HCT116 (cell line): ENCODE data around the gene ICAM2. TPM values are rescaled to one million over a fixed set of nuclear protein-coding genes. Genes with fewer than 3 reads are reported as not detected.

Experiments
- ATAC-seq: fragments of 200-7000 bp; cut with Tn5 transposase; 2 replicates; pipeline ENCODE4 v1.9.1; 2020; ENCODE audit warnings: mild to moderate bottlenecking, moderate library complexity
- BruUV-seq: library from RNA; stranded (reverse); fragments of 400-500 nt; replicated peaks from 2 replicates; lab custom pipeline; 2021; lab: Mats Ljungman, UMichigan
- CTCF ChIA-PET: fragments of 300-600 bp; sonication (Branson Sonifier 250); formaldehyde crosslinking; loops from one replicate; lab custom pipeline; 2021; ENCODE audit warnings: antibody characterized with exemption; lab: Charles Lee
- POLR2A ChIA-PET: fragments of 300-600, 350-600 bp; sonication (Branson Sonifier 250); formaldehyde crosslinking; loops from one replicate; lab custom pipeline; 2021; ENCODE audit warnings: antibody characterized with exemption; lab: Charles Lee
- RAD21 ChIA-PET, 2 experiments: fragments of 300-600 bp; sonication (Branson Sonifier 250); formaldehyde crosslinking; loops; one replicate each; lab custom pipeline; 2023; ENCODE audit warnings: low total read pairs in 2 of 2; ENCODE audit not compliant: uncharacterized antibody in 2 of 2, unreplicated experiment in 2 of 2, low non-redundant PET in 1 of 2; lab: Charles Lee
- DNase-seq: peaks from one replicate; pipeline ENCODE4 v3.0.0-alpha.2; 2010; ENCODE audit warnings: low read depth, low spot score
- H2AFZ ChIP-seq: fragments of 200-600 bp; shearing (Covaris generic), sonication (generic); 2 replicates; pipeline ENCODE4 v1.6.1; 2017; ENCODE audit warnings: low read depth, mixed run types, mixed read lengths, antibody characterized with exemption, low read length; ENCODE audit not compliant: poor library complexity, severe bottlenecking
- H3K27ac ChIP-seq: 2 replicates; pipeline ENCODE4 v1.5.1; 2012; ENCODE audit warnings: low read depth, low read length
- H3K27me3 ChIP-seq: fragments of 200-600 bp; sonication (generic); 2 replicates; pipeline ENCODE4 v1.6.1; 2016; ENCODE audit warnings: mixed run types, low read length, mixed read lengths; ENCODE audit not compliant: insufficient read depth
- H3K36me3 ChIP-seq, 2 experiments: fragments of 200-500 bp in 1 of 2; fragments of 200-600 bp in 1 of 2; sonication (Bioruptor generic) in 1 of 2; sonication (generic) in 1 of 2; 2 replicates each; pipeline versions ENCODE4 v1.5.1 to v1.6.1; 2014 to 2016; ENCODE audit warnings: low read length in 2 of 2, inconsistent platforms in 1 of 2, mixed read lengths in 1 of 2, mixed run types in 1 of 2; ENCODE audit not compliant: insufficient read depth in 2 of 2, control insufficient read depth in 1 of 2
- H3K4me1 ChIP-seq, 2 experiments: fragments of 200-600 bp in 1 of 2; sonication (generic) in 1 of 2; 2 replicates each; pipeline versions ENCODE4 v1.5.1 to v1.6.1; 2012 to 2017; ENCODE audit warnings: low read length in 2 of 2, inconsistent platforms in 1 of 2, mild to moderate bottlenecking in 1 of 2, mixed read lengths in 1 of 2, mixed run types in 1 of 2, moderate library complexity in 1 of 2; ENCODE audit not compliant: insufficient read depth in 2 of 2, control insufficient read depth in 1 of 2
- H3K4me2 ChIP-seq: fragments of 200-600 bp; sonication (generic); 2 replicates; pipeline ENCODE4 v1.6.1; 2017; ENCODE audit warnings: mixed run types, low read length, mixed read lengths
- H3K4me3 ChIP-seq, 2 experiments: fragments of 200-600 bp in 1 of 2; sonication (generic) in 1 of 2; replicated peaks in 1 of 2; 2 replicates each; pipeline ENCODE4 v1.5.1; 2011 to 2016; ENCODE audit warnings: low read length in 2 of 2, control low read depth in 1 of 2, low read depth in 1 of 2, mild to moderate bottlenecking in 1 of 2, mixed read lengths in 1 of 2, mixed run types in 1 of 2
- H3K79me2 ChIP-seq: fragments of 200-600 bp; sonication (generic); 2 replicates; pipeline ENCODE4 v1.6.1; 2017; ENCODE audit warnings: mild to moderate bottlenecking, mixed run types, low read length, moderate library complexity, mixed read lengths; ENCODE audit not compliant: insufficient read depth
- H3K9ac ChIP-seq: fragments of 200-600 bp; sonication (generic); 2 replicates; pipeline ENCODE4 v1.6.1; 2016; ENCODE audit warnings: low read length, mixed read lengths
- H3K9me2 ChIP-seq: fragments of 200-600 bp; sonication (generic), shearing (Covaris generic); 2 replicates; pipeline ENCODE4 v1.6.1; 2017; ENCODE audit warnings: mixed run types, mild to moderate bottlenecking, moderate library complexity; ENCODE audit not compliant: insufficient read depth
- H3K9me3 ChIP-seq, 2 experiments: fragments of 200-500 bp in 1 of 2; fragments of 200-600 bp in 1 of 2; sonication (Bioruptor generic) in 1 of 2; sonication (generic) in 1 of 2; 2 replicates each; pipeline ENCODE4 v1.6.1; 2014 to 2017; ENCODE audit warnings: low read length in 2 of 2, mixed read lengths in 2 of 2, inconsistent platforms in 1 of 2, low read depth in 1 of 2, mild to moderate bottlenecking in 1 of 2, mixed run types in 1 of 2, moderate library complexity in 1 of 2; ENCODE audit not compliant: control insufficient read depth in 1 of 2, insufficient read depth in 1 of 2
- H4K20me1 ChIP-seq: fragments of 200-600 bp; sonication (generic), shearing (Covaris generic); 2 replicates; pipeline ENCODE4 v1.6.1; 2017; ENCODE audit warnings: mixed run types, mild to moderate bottlenecking, moderate library complexity; ENCODE audit not compliant: insufficient read depth
- ATF3 ChIP-seq: IDR thresholded peaks from 2 replicates; pipeline ENCODE4 v1.6.1; 2012
- CBX3 ChIP-seq: IDR thresholded peaks from 2 replicates; pipeline ENCODE4 v1.6.1; 2012; ENCODE audit warnings: low read depth
- CEBPB ChIP-seq: IDR thresholded peaks from 2 replicates; pipeline ENCODE4 v1.6.1; 2012; ENCODE audit warnings: low read depth
- CTCF ChIP-seq, 3 experiments: fragments of 200-600 bp in 1 of 3; sonication (generic) in 1 of 3; IDR thresholded peaks in 2 of 3; conservative IDR thresholded peaks in 1 of 3; 2 replicates each; pipeline ENCODE4 v1.5.1; 2012 to 2017; ENCODE audit warnings: low read depth in 2 of 3, low read length in 2 of 3, antibody characterized with exemption in 1 of 3, borderline replicate concordance in 1 of 3, control low read depth in 1 of 3, mild to moderate bottlenecking in 1 of 3, mixed read lengths in 1 of 3, mixed run types in 1 of 3, moderate library complexity in 1 of 3; ENCODE audit not compliant: insufficient read depth in 1 of 3
- EGR1 ChIP-seq: IDR thresholded peaks from 2 replicates; pipeline ENCODE4 v1.6.1; 2012; ENCODE audit warnings: low read depth
- EZH2 ChIP-seq: fragments of 200-600 bp; sonication (generic); IDR thresholded peaks from 2 replicates; pipeline ENCODE4 v1.6.1; 2017; ENCODE audit warnings: antibody characterized with exemption, mixed run types
- EZH2phosphoT487 ChIP-seq: fragments of 200-600 bp; IDR thresholded peaks from 2 replicates; pipeline ENCODE4 v1.6.1; 2018; ENCODE audit warnings: antibody characterized with exemption, borderline replicate concordance
- FOSL1 ChIP-seq: IDR thresholded peaks from 2 replicates; pipeline ENCODE4 v1.6.1; 2012; ENCODE audit warnings: low read depth
- JUND ChIP-seq: IDR thresholded peaks from 2 replicates; pipeline ENCODE4 v1.6.1; 2012
- POLR2AphosphoS5 ChIP-seq: IDR thresholded peaks from 2 replicates; pipeline ENCODE4 v1.6.1; 2011; ENCODE audit warnings: mild to moderate bottlenecking, low read depth, low read length, moderate library complexity
- RAD21 ChIP-seq: IDR thresholded peaks from 2 replicates; pipeline ENCODE4 v1.6.1; 2012; ENCODE audit warnings: low read depth, mild to moderate bottlenecking
- SIN3A ChIP-seq: IDR thresholded peaks from 2 replicates; pipeline ENCODE4 v1.6.1; 2012; ENCODE audit warnings: low read depth
- YY1 ChIP-seq: IDR thresholded peaks from 2 replicates; pipeline ENCODE4 v1.6.1; 2011; ENCODE audit warnings: low read length, low read depth, moderate library complexity, mild to moderate bottlenecking; ENCODE audit not compliant: insufficient replicate concordance; ENCODE audit errors: extremely low read depth
- ZBTB33 ChIP-seq: IDR thresholded peaks from 2 replicates; pipeline ENCODE4 v1.6.1; 2011; ENCODE audit warnings: mild to moderate bottlenecking, low read length, moderate library complexity; ENCODE audit not compliant: insufficient replicate concordance; ENCODE audit errors: extremely low read depth
- ZFX ChIP-seq: fragments of 450-650 bp; IDR thresholded peaks from 2 replicates; pipeline ENCODE4 v1.6.1; 2017
- intact Hi-C: fragments of 100-400 bp; cut with micrococcal nuclease; formaldehyde crosslinking; loops from 2 replicates; pipeline ENCODE4 v1.10.0; 2022
- total RNA-seq: library from RNA; stranded (reverse); gene quantifications from one replicate; pipeline ENCODE4 v1.2.1, GENCODE V29; 2021; ENCODE audit not compliant: unreplicated experiment

Gene ICAM2
- total RNA-seq, 1 experiment from 2014 or later = 0.61 TPM

GRCh38 chr17:64028874-64029464 is 8.5 kb upstream of the ICAM2 start:
- CTCF ChIA-PET = interaction anchor here (0.6 to 7.6 kb wide), 41 partner anchors 8 to 391 kb away, joined by 3 to 519 read pairs (median 4); partner anchors contain the start of genes ERN1, GH1 and ICAM2
- no peak overlapping the region for H3K4me2 ChIP-seq
- POLR2A ChIA-PET = interaction anchor here (0.7 to 3.0 kb wide), 4 partner anchors 96 to 120 kb away, joined by 4 to 21 read pairs (median 8); no protein-coding TSS in a partner anchor
- DNase-seq (peak; percentile 66), ATAC-seq (peak; percentile 59)
- H3K9me2 ChIP-seq = no peaks in the 10 kb centered on the region
- no peaks in the 10 kb centered on the region for H3K36me3 ChIP-seq
- peak overlapping the region; percentile 89 for H2AFZ ChIP-seq
- no peaks in the 10 kb centered on the region for H3K27me3 ChIP-seq
- no peak overlapping the region for H3K9ac ChIP-seq
- H3K9me3 ChIP-seq = no peaks in the 10 kb centered on the region
- intact Hi-C loops = loop anchor here (1.0 to 10.0 kb wide), 4 partner anchors 104 to 386 kb away; no protein-coding TSS in a partner anchor
- H3K4me3 ChIP-seq = no peak overlapping the region
- no peak overlapping the region for H3K27ac ChIP-seq
- no TSS peak for BruUV-seq
- no peaks in the 10 kb centered on the region for H3K79me2 ChIP-seq
- TF ChIP-seq CTCF (IDR thresholded peaks at IDR 0.05 in 2 of 3, conservative IDR thresholded peaks at IDR 0.05 in 1 of 3; ENCODE audit: borderline replicate concordance in 1 of 3, insufficient read depth in 1 of 3, low read depth in 2 of 3, low read length in 2 of 3) (peak; percentile 77 to 95 (median 92)), ZBTB33 (no peak), FOSL1 (no peak), JUND (no peak), SIN3A (no peak), EZH2phosphoT487 (no peak), EZH2 (no peak), ZFX (no peak), ATF3 (no peak), CEBPB (no peak), YY1 (peak; percentile 12), RAD21 (peak; percentile 81), EGR1 (no peak), POLR2AphosphoS5 (no peak), CBX3 (no peak)
- H3K4me1 ChIP-seq = peaks cover 3 to 11% of the 10 kb centered on the region in 2 experiments; a peak in 3 of 4 replicates
- RAD21 ChIA-PET = interaction anchor here (0.6 to 6.2 kb wide), 9 partner anchors 35 to 110 kb away, joined by 3 to 66 read pairs (median 4); partner anchors contain the start of gene ERN1 (in 1 of the 2)
- no peaks in the 10 kb centered on the region for H4K20me1 ChIP-seq
